GM23338 (cell line): Measurements from ENCODE around the gene RNF40.

Source experiments
- CREB1 ChIP-seq: fragments of 250-450 bp; sonication (Bioruptor Pico); IDR thresholded peaks from 2 replicates; pipeline ENCODE4 v1.5.0; 2020; ENCODE audit warnings: low read depth, mild to moderate bottlenecking, moderate library complexity
- CTCF ChIP-seq, 2 experiments: fragments of 200-600 bp in 1 of 2; sonication (generic) in 1 of 2; conservative IDR thresholded peaks; 2 replicates each; pipeline versions ENCODE4 v1.5.1 to v1.6.1; 2016 to 2017; ENCODE audit warnings: antibody characterized with exemption in 2 of 2, low read depth in 2 of 2, mild to moderate bottlenecking in 2 of 2, moderate library complexity in 1 of 2
- EZH2 ChIP-seq: fragments of 200-600 bp; sonication (generic); IDR thresholded peaks from one replicate; pipeline ENCODE4 v1.8.0; 2017; ENCODE audit warnings: antibody characterized with exemption, mild to moderate bottlenecking, low read depth; ENCODE audit not compliant: unreplicated experiment
- JUNB ChIP-seq: IDR thresholded peaks from one replicate; pipeline ENCODE4 v1.6.1; 2016; ENCODE audit warnings: antibody characterized with exemption; ENCODE audit not compliant: unreplicated experiment
- NANOG ChIP-seq: IDR thresholded peaks from 2 replicates; pipeline ENCODE4 v1.6.1; 2016; ENCODE audit warnings: antibody characterized with exemption, borderline replicate concordance
- POLR2AphosphoS5 ChIP-seq: IDR thresholded peaks from 2 replicates; pipeline ENCODE4 v1.6.1; 2016; ENCODE audit warnings: antibody characterized with exemption, low read depth
- STAT1 ChIP-seq: IDR thresholded peaks from one replicate; pipeline ENCODE4 v1.6.1; 2016; ENCODE audit warnings: antibody characterized with exemption; ENCODE audit not compliant: unreplicated experiment
- ZNF114 ChIP-seq: fragments of 250-450 bp; sonication (Bioruptor Pico); IDR thresholded peaks from 2 replicates; pipeline ENCODE4 v1.5.0; 2020; ENCODE audit warnings: mild to moderate bottlenecking, moderate library complexity
- TF ChIP-seq, protein P1 (sequence below): IDR thresholded peaks from one replicate; pipeline ENCODE4 v1.6.1; 2018; ENCODE audit warnings: antibody characterized with exemption; ENCODE audit not compliant: unreplicated experiment
- TF ChIP-seq, protein P2 (sequence below): IDR thresholded peaks from 2 replicates; pipeline ENCODE4 v1.6.1; 2016; ENCODE audit warnings: antibody characterized with exemption

DNA sequence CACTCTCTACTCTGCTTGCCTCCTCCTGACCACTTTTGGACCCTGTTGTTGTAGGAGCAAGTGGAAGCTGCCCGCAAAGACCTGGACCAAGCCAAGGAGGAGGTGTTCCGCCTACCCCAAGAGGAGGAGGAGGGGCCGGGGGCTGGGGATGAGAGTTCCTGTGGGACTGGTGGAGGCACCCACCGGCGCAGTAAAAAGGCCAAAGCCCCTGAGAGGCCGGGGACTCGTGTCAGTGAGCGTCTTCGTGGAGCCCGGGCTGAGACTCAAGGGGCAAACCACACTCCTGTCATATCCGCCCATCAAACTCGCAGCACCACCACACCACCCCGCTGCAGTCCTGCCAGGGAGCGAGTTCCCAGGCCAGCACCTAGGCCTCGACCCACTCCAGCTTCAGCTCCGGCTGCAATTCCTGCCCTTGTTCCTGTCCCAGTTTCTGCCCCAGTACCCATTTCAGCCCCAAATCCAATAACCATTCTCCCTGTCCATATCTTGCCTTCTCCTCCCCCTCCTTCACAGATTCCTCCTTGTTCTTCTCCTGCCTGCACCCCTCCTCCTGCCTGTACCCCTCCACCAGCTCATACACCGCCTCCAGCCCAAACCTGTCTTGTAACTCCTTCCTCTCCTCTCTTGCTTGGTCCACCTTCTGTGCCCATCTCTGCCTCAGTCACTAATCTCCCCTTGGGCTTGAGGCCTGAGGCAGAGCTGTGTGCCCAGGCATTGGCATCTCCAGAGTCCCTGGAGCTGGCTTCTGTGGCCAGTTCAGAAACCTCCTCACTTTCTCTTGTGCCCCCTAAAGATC, 24.9 kb upstream of the RNF40 start:
- TF ChIP-seq, protein P1, sequence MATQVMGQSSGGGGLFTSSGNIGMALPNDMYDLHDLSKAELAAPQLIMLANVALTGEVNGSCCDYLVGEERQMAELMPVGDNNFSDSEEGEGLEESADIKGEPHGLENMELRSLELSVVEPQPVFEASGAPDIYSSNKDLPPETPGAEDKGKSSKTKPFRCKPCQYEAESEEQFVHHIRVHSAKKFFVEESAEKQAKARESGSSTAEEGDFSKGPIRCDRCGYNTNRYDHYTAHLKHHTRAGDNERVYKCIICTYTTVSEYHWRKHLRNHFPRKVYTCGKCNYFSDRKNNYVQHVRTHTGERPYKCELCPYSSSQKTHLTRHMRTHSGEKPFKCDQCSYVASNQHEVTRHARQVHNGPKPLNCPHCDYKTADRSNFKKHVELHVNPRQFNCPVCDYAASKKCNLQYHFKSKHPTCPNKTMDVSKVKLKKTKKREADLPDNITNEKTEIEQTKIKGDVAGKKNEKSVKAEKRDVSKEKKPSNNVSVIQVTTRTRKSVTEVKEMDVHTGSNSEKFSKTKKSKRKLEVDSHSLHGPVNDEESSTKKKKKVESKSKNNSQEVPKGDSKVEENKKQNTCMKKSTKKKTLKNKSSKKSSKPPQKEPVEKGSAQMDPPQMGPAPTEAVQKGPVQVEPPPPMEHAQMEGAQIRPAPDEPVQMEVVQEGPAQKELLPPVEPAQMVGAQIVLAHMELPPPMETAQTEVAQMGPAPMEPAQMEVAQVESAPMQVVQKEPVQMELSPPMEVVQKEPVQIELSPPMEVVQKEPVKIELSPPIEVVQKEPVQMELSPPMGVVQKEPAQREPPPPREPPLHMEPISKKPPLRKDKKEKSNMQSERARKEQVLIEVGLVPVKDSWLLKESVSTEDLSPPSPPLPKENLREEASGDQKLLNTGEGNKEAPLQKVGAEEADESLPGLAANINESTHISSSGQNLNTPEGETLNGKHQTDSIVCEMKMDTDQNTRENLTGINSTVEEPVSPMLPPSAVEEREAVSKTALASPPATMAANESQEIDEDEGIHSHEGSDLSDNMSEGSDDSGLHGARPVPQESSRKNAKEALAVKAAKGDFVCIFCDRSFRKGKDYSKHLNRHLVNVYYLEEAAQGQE, result no peak
- TF ChIP-seq CTCF (conservative IDR thresholded peaks at IDR 0.05; ENCODE audit: low read depth in 2 of 2) (no peak), CREB1 (CRISPR knock-in tag) (no peak), POLR2AphosphoS5 (no peak), NANOG (no peak), STAT1 (no peak), EZH2 (no peak), ZNF114 (CRISPR knock-in tag) (no peak), JUNB (no peak)
- TF ChIP-seq, protein P2, sequence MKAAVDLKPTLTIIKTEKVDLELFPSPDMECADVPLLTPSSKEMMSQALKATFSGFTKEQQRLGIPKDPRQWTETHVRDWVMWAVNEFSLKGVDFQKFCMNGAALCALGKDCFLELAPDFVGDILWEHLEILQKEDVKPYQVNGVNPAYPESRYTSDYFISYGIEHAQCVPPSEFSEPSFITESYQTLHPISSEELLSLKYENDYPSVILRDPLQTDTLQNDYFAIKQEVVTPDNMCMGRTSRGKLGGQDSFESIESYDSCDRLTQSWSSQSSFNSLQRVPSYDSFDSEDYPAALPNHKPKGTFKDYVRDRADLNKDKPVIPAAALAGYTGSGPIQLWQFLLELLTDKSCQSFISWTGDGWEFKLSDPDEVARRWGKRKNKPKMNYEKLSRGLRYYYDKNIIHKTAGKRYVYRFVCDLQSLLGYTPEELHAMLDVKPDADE, result no peak
